ENCODE results near the gene TRAPPC6A.

The TRAPPC6A gene

DNA sequence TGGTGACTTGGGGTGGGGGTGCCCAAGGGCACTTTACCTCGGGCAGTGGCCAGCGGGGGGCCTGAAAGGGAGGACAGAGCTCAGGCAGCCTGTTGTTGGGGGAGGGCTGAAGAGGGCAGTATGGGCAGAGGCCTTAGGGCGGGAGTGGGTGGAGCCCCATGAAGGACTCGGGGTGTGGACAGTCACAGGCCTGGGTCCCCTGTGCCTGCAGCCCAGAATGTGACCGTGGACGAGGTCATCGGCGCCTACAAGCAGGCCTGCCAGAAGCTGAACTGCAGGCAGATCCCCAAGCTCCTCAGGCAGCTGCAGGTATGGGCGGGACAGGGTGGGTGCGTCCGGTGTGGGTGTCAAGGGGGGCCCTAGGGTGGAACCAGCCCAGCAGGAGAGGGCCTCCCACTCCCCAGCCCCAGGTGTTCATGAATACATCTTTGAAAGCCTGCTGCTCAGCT, 39.7 kb downstream of the TRAPPC6A start:
- Histone ChIP-seq H3K9ac (peak overlapping the region in 7 of 11 experiments; percentile 2 to 74 (median 36); a peak in 7 of 22 replicates), H3K9me3 (replicated peaks in 1 of 11) (no peaks in the 10 kb centered on the region), H3K4me3 (no peak overlapping the region), H3K27ac (peak overlapping the region in 8 of 11 experiments; percentile 36 to 82 (median 77); a peak in 8 of 22 replicates), H3K4me1 (peaks cover 57 to 67% (median 59%) of the 10 kb centered on the region in 10 experiments), H4K20me1 (peaks cover 32 to 98% (median 86%) of the 10 kb centered on the region in 11 experiments), H3K4me2 (peak overlapping the region; percentile 85 to 98 (median 95)), H3K36me3 (peaks cover 26 to 38% (median 30%) of the 10 kb centered on the region in 11 experiments), H3K27me3 (no peaks in the 10 kb centered on the region)
- TF ChIP-seq Cebpa-rat (IDR thresholded peaks at IDR 0.05), result no peak

DNA sequence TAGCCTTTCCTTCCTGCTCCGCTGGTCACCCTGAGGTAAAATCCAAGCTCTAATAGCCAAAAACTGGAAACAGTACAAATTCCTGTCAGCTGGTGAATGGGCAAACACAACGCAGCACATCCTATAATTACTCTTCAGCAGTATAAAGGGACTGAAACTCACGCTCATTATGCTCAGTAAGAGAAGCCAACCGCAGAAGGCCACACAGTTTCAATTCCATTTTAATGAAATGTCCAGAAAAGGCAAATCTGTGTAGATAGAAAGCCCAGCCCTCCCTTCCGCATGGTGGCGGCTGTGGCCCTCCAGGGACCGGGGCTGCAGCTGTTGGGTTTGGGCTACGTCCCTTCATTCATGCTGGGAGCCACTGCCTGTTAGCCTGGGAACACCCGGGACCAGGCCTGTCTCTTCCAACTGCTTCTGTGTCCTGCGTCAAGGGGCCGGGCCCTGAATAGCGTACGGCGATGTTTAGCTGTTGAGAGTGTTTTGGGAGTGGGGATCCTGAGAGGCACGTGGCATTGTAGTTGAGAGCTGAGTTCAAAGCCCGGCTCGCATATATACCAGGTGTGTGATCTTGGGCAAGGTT, 40.8 kb downstream of the TRAPPC6A start:
- H3K27ac ChIP-seq, result peak overlapping the region; percentile 44 to 82 (median 74)
- H3K27me3 ChIP-seq, result no peaks in the 10 kb centered on the region

GRCh38 chr19:45136507-45137178, 41.4 kb downstream of the TRAPPC6A start:
- Histone ChIP-seq H3K27ac (peak overlapping the region; percentile 44 to 82 (median 74)), H3K9ac (peak overlapping the region; percentile 57 to 74 (median 70); a peak in 21 of 22 replicates), H3K9me3 (replicated peaks in 1 of 11) (no peaks in the 10 kb centered on the region), H4K20me1 (peaks cover 33 to 98% (median 79%) of the 10 kb centered on the region in 11 experiments), H3K36me3 (peaks cover 12 to 29% (median 20%) of the 10 kb centered on the region in 11 experiments), H3K4me1 (peaks cover 55 to 72% (median 61%) of the 10 kb centered on the region in 10 experiments), H3K4me2 (peak overlapping the region; percentile 85 to 98 (median 95)), H3K27me3 (no peaks in the 10 kb centered on the region), H3K4me3 (peak overlapping the region in 9 of 10 experiments; percentile 5 to 55 (median 32); a peak in 14 of 20 replicates)
- no peak for TF ChIP-seq Cebpa-rat (IDR thresholded peaks at IDR 0.05)

More for the DNA sequence above, 40.8 kb downstream of the TRAPPC6A start:
- TF ChIP-seq Cebpa-rat (IDR thresholded peaks at IDR 0.05), result no peak
- peak overlapping the region; percentile 85 to 98 (median 95) for H3K4me2 ChIP-seq
- peak overlapping the region; percentile 57 to 74 (median 70); a peak in 21 of 22 replicates for H3K9ac ChIP-seq
- H3K36me3 ChIP-seq, result peaks cover 18 to 29% (median 25%) of the 10 kb centered on the region in 11 experiments
- H3K4me3 ChIP-seq, result peak overlapping the region in 9 of 10 experiments; percentile 5 to 55 (median 32); a peak in 14 of 20 replicates
- peaks cover 55 to 69% (median 59%) of the 10 kb centered on the region in 10 experiments for H3K4me1 ChIP-seq
- peaks cover 30 to 98% (median 79%) of the 10 kb centered on the region in 11 experiments; a peak in 21 of 22 replicates for H4K20me1 ChIP-seq
- H3K9me3 ChIP-seq (replicated peaks in 1 of 11), result no peaks in the 10 kb centered on the region

- H3K27me3 ChIP-seq, result no peaks in the 10 kb centered on the region
- H3K4me1 ChIP-seq, result peaks cover 61 to 85% (median 72%) of the 10 kb centered on the region in 10 experiments
- H3K9me3 ChIP-seq (replicated peaks in 1 of 11), result no peaks in the 10 kb centered on the region
- H3K4me3 ChIP-seq, result no peak overlapping the region
- TF ChIP-seq Cebpa-rat (IDR thresholded peaks at IDR 0.05), result no peak
- peaks cover 42 to 98% (median 87%) of the 10 kb centered on the region in 11 experiments for H4K20me1 ChIP-seq
- H3K36me3 ChIP-seq, result peaks cover 0 to 16% (median 7%) of the 10 kb centered on the region in 11 experiments; a peak in 7 of 22 replicates
- H3K9ac ChIP-seq, result peak overlapping the region in 7 of 11 experiments; percentile 29 to 74 (median 45); a peak in 7 of 22 replicates
- peak overlapping the region in 10 of 11 experiments; percentile 14 to 82 (median 54); a peak in 17 of 22 replicates for H3K27ac ChIP-seq
- H3K4me2 ChIP-seq, result peak overlapping the region; percentile 85 to 98 (median 95)
Observed at GRCh38 chr19:45135176-45135885, 42.7 kb downstream of the TRAPPC6A start.

DNA sequence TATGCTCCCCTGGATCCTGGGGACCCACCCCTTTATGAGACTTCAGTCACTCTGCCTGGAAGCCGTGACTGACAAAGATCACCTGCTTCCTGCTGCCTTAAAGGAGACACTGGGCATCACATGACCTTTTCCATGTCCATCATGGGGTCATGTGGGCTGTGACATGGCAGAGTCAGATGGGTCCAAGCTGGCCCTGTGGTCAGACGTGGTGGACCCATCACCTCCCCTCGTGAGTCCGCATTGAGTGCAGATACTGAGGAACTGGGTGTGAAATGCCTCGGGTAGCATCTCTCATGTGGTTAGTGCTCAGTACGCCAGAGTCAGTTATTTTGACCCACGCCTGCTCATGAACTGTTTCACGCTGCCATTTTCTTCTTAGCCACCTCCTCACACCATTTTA, 44.4 kb downstream of the TRAPPC6A start:
- peak overlapping the region; percentile 85 to 98 (median 95) for H3K4me2 ChIP-seq
- peaks cover 64 to 91% (median 79%) of the 10 kb centered on the region in 10 experiments for H3K4me1 ChIP-seq

GRCh38 chr19:45130888-45131615, 47.0 kb downstream of the TRAPPC6A start:
- H3K9ac ChIP-seq, result 0 out of 22 replicates have a peak overlapping the region, but pooled peaks of 2 of the 11 experiments have one; percentile 10 to 45

More for the DNA sequence above, 44.4 kb downstream of the TRAPPC6A start:
- Histone ChIP-seq H4K20me1 (peaks cover 49 to 100% (median 95%) of the 10 kb centered on the region in 11 experiments), H3K4me3 (no peak overlapping the region), H3K27ac (peak overlapping the region in 9 of 11 experiments; percentile 6 to 82 (median 48); a peak in 13 of 22 replicates), H3K9ac (peak overlapping the region in 8 of 11 experiments; percentile 13 to 64 (median 46); a peak in 14 of 22 replicates), H3K36me3 (peaks cover 0 to 14% (median 5%) of the 10 kb centered on the region in 11 experiments; a peak in 13 of 22 replicates), H3K27me3 (no peaks in the 10 kb centered on the region), H3K9me3 (replicated peaks in 1 of 11) (no peaks in the 10 kb centered on the region)
- no peak for TF ChIP-seq Cebpa-rat (IDR thresholded peaks at IDR 0.05)

GRCh38 chr19:45130236-45130635, 47.8 kb downstream of the TRAPPC6A start:
- peaks cover 58 to 100% (median 97%) of the 10 kb centered on the region in 11 experiments for H4K20me1 ChIP-seq
- peak overlapping the region; percentile 8 to 65 (median 41); a peak in 17 of 22 replicates for H3K4me2 ChIP-seq
- TF ChIP-seq Cebpa-rat (IDR thresholded peaks at IDR 0.05), result no peak
- no peaks in the 10 kb centered on the region for H3K9me3 ChIP-seq (replicated peaks in 1 of 11)
- H3K9ac ChIP-seq, result peak overlapping the region in 3 of 11 experiments; percentile 11 to 45 (median 18); a peak in 3 of 22 replicates
- no peaks in the 10 kb centered on the region for H3K27me3 ChIP-seq
- peaks cover 9 to 31% (median 25%) of the 10 kb centered on the region in 11 experiments; a peak in 16 of 22 replicates for H3K36me3 ChIP-seq
- H3K27ac ChIP-seq, result no peak overlapping the region; a peak in 1 of 22 replicates
- peaks cover 40 to 79% (median 54%) of the 10 kb centered on the region in 10 experiments for H3K4me1 ChIP-seq
- no peak overlapping the region for H3K4me3 ChIP-seq

More at GRCh38 chr19:45130888-45131615, 47.0 kb downstream of the TRAPPC6A start:
- Histone ChIP-seq H3K36me3 (peaks cover 9 to 31% (median 25%) of the 10 kb centered on the region in 11 experiments; a peak in 16 of 22 replicates), H3K27me3 (no peaks in the 10 kb centered on the region), H4K20me1 (peaks cover 50 to 100% (median 97%) of the 10 kb centered on the region in 11 experiments), H3K4me2 (peak overlapping the region; percentile 8 to 65 (median 41); a peak in 18 of 22 replicates), H3K4me3 (no peak overlapping the region), H3K9me3 (replicated peaks in 1 of 11) (no peaks in the 10 kb centered on the region), H3K4me1 (peaks cover 42 to 79% (median 54%) of the 10 kb centered on the region in 10 experiments), H3K27ac (0 out of 22 replicates have a peak overlapping the region, but pooled peaks of 1 of the 11 experiments have one; percentile 8)
- no peak for TF ChIP-seq Cebpa-rat (IDR thresholded peaks at IDR 0.05)
